ENCODE measurements around the gene TFEC. TPM values are rescaled to one million over a fixed set of nuclear protein-coding genes. Genes with fewer than 3 reads are reported as not detected.

Gene TFEC
- total RNA-seq, 1 donor from 2014 or later: 41.9 TPM

GRCh38 chr7:115965236-115965635 is 65.3 kb downstream of the TFEC start:
- Histone ChIP-seq H3K36me3 (no peaks in the 10 kb centered on the region), H3K27ac (no peak overlapping the region), H3K27me3 (ENCODE audit: low read depth) (no peaks in the 10 kb centered on the region), H3K9me3 (no peaks in the 10 kb centered on the region), H3K4me1 (no peaks in the 10 kb centered on the region), H3K4me3 (no peak overlapping the region)
- no peak for ATAC-seq
- intact Hi-C loops (cut with DNase I): no loop called here
- no peak for TF ChIP-seq CTCF (IDR thresholded peaks at IDR 0.05)
- no peak for DNase-seq

- Histone ChIP-seq H3K4me3 (no peak overlapping the region), H3K9me3 (no peaks in the 10 kb centered on the region), H3K4me1 (no peaks in the 10 kb centered on the region), H3K36me3 (no peaks in the 10 kb centered on the region), H3K27me3 (ENCODE audit: low read depth) (no peaks in the 10 kb centered on the region), H3K27ac (no peak overlapping the region)
- DNase-seq (no peak), ATAC-seq (no peak)
- TF ChIP-seq CTCF (IDR thresholded peaks at IDR 0.05): no peak
- intact Hi-C loops (cut with DNase I): no loop called here
Measured at GRCh38 chr7:115964799-115965198, 65.8 kb downstream of the TFEC start.

- ATAC-seq (no peak), DNase-seq (no peak)
- Histone ChIP-seq H3K27me3 (ENCODE audit: low read depth) (no peaks in the 10 kb centered on the region), H3K27ac (no peak overlapping the region), H3K4me1 (no peaks in the 10 kb centered on the region), H3K4me3 (no peak overlapping the region), H3K36me3 (no peaks in the 10 kb centered on the region), H3K9me3 (no peaks in the 10 kb centered on the region)
- no peak for TF ChIP-seq CTCF (IDR thresholded peaks at IDR 0.05)
- intact Hi-C loops (cut with DNase I): no loop called here
Measured at GRCh38 chr7:115962340-115962739, 68.2 kb downstream of the TFEC start.

- no peaks in the 10 kb centered on the region for H3K27me3 ChIP-seq (ENCODE audit: low read depth)
- ATAC-seq: no peak
- no peaks in the 10 kb centered on the region for H3K9me3 ChIP-seq
- no peak overlapping the region for H3K27ac ChIP-seq
- DNase-seq: no peak
- intact Hi-C loops (cut with DNase I): no loop called here
- no peak for TF ChIP-seq CTCF (IDR thresholded peaks at IDR 0.05)
- no peak overlapping the region for H3K4me3 ChIP-seq
- H3K4me1 ChIP-seq: no peaks in the 10 kb centered on the region
- no peaks in the 10 kb centered on the region for H3K36me3 ChIP-seq
Measured at GRCh38 chr7:115953592-115954255, 76.8 kb downstream of the TFEC start.

GRCh38 chr7:115952832-115953231 is 77.7 kb downstream of the TFEC start:
- ATAC-seq (no peak), DNase-seq (no peak)
- TF ChIP-seq CTCF (IDR thresholded peaks at IDR 0.05): no peak
- Histone ChIP-seq H3K27me3 (ENCODE audit: low read depth) (no peaks in the 10 kb centered on the region), H3K36me3 (no peaks in the 10 kb centered on the region), H3K27ac (no peak overlapping the region), H3K9me3 (no peaks in the 10 kb centered on the region), H3K4me1 (no peaks in the 10 kb centered on the region), H3K4me3 (no peak overlapping the region)
- intact Hi-C loops (cut with DNase I): no loop called here
